DMS 273 (cell line): Measurements from ENCODE around the gene ZSCAN1.
A peak's percentile ranks its signal among the peaks of the same experiment; 100 is the strongest.

Experiments
- DNase-seq: peaks from one replicate; lab custom pipeline; 2025; ENCODE audit not compliant: unreplicated experiment; lab: John Stamatoyannopoulos, UW

The ZSCAN1 gene

GRCh38 chr19:58040751-58041525 lies 7.1 kb downstream of the ZSCAN1 start:
- no peak for DNase-seq

GRCh38 chr19:58042495-58043340 lies 8.9 kb downstream of the ZSCAN1 start:
- DNase-seq = no peak

DNA sequence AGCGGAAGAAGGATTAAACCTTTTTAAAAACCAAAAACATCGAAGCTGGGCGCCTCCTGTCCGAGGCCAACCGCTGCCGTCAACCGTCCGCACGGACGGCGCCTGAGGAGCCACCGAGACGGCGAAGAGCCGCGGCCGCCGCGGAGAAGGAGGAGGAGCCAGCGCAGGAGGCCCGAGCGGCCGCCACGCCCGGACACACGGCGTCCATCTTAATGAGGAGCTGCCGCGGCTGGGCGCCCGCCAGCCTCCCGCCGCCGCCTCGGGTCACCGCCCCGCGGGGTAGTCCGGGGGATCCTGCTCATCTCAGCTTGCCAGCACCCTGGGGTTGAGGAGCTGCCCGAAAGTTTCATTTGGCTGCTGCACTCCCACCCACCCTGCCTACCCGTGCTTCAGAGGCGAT lies 10.6 kb downstream of the ZSCAN1 start:
- DNase-seq = no peak

DNA sequence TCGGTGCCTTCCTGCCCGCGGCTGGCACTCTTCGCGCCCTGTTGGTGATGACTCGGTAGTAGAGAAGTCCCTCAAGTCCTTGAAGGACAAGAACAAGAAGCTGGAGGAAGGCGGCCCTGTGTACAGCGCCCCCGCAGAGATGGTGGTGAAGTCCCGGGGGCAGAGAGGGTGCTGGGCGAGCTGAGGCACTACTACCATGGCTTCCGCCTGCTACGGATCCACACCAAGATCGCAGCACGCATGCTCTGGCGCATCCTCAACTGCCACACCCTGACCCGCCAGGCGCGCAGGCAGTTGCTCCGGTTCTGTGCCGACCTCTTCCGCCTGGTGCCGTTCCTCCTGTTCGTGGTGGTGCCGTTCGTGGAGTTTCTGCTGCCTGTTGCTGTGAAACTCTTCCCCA lies 11.1 kb downstream of the ZSCAN1 start:
- no peak for DNase-seq

DNA sequence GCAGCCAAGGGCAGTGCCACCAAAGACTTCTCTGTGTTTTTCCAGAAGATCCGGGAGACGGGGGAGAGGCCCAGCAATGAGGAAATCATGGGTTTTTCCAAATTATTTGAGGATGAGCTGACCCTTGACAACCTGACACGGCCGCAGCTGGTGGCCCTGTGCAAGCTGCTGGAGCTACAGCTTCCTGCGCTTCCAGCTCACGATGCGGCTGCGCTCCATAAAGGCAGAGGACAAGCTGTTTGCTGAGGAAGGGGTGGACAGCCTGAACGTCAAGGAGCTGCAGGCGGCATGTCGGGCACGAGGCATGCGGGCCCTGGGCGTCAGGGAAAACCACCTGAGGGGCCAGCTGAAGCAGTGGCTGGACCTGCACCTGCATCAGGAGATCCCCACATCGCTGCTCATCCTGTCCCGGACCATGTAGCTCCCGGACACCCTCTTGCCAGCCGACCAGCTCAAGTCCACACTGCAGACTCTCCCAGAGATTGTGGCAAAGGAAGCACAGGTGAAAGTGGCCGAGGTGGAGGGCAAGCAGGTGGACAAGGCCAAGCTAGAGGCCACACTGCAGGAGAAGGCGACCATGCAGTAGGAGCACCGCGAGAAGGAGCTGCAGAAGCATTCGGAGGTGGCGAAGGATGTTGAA lies 11.7 kb downstream of the ZSCAN1 start:
- DNase-seq = no peak

DNA sequence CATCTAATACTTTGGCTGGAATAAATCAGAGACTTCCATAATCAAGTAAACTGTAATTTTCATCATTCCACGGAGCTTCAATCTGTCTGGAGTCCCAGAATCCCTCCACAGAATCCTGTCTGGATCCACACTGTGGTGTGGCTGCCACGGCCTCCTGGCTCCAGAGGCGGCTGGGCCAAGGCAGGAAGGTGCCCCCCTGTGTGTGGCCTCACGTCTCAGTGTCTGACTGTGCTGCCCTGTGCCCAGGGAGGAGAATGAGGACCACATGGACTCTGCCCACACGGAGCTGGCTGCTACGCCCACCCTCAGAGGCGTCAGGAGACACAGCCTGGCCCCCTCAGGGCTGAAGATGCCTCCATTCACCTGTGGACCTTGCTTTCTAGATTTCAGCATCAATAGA lies 13.0 kb downstream of the ZSCAN1 start:
- DNase-seq = no peak

DNA sequence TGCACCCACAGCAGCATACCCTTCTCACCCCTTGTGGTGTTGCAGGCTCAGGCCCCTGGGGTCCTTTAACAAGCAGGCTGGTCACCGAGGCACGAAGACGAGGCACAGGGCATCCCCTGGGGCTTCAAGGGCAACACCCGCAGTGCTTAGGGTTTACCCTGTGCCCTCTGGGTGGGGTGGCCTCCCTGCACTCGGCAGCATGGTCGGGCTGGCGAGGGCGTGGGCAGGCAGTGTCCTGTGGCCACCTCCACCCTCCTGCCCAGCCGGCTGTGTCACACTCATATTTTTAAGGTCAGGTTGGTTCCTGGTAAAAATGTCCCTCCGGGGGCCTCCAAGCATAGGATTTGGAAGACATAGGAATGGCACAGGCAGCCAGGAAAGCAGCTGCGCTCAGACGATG lies 13.8 kb downstream of the ZSCAN1 start:
- no peak for DNase-seq

DNA sequence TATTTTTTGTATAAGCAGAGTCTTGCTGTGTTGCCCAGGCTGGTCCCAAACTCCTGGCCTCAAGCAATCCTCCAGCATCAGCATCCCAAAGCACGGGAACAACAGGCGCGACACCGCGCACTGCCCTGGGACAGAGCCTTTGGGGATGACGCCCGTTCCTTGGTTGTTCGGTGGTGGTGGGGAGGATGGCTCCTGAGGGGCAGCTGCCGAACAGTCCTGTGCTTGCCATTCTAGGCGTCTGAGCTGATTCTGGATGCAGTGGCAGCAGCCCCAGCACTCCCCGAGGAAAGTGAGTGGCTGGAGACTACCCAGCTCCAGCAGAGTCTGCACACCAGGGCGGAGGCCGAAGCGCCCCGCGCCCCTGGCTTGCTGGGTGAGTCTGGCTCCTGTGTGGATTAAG lies 18.4 kb downstream of the ZSCAN1 start:
- no peak for DNase-seq

GRCh38 chr19:58053480-58054156 lies 19.8 kb downstream of the ZSCAN1 start:
- no peak for DNase-seq

DNA sequence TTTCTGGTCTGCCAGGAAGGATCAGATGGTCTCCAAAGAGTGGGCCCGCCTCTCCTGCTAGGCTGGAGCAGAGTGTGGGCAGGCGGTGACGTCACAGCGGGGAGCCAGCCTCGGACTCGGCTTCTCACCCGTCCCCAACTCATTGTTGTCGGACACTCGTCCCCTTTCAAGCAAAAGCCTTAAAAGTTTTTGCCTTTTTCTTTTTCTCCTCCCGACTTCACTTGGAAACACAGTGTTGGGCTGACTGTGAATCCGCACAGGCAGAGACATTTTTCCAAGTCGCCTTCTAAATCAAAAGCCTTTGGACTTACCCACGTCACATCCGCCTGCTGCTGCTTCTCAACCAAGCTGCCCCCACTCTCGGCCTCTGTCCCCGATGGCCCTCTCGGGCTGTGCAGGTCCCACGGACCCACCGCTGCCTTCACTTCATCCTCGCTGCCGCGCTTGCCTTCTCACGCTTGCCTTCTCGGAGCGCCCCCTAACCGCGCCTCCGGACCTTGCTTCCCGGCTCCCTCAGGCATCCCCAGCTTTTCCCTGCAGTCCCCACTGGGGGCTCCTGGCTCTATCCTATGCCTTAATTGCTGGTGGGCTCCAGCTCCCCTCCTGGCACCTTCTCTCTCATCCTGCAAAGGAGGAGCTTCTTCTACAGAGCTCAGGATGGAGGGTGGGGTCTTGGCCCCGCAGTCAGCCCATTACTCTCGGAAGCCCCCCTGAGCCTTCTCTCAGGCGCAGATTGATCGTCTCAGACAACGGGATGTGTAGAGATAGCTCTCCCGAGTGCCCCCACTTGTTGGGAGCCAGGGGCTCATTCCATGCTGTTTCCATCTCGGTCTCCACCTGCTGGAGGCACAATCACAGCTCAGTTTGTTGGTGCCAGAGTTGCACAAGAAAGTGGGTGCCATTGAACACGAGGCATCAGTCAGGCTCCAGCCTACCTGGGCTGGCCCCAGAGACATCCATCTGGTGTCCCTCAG lies 21.4 kb downstream of the ZSCAN1 start:
- DNase-seq = peak; percentile 63

DNA sequence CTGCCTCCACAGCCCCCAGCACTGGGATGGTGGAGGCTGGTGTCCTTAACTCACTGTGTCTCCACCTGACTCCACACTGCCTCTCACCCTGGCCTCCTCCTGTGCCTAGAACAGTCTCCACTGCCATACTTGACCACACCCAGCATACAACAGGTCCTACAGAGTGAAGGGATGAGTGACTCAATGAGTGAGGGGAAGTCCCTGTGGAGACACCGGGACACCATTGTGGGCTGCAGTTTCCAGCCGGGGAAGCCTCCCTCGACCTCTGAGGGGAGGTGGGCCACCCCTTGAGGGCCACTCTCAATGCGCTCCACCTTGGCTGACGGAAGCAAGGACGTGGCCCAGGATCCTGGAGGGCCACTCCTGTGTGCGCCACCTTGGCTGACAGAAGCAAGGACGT lies 22.4 kb downstream of the ZSCAN1 start:
- no peak for DNase-seq

GRCh38 chr19:58056861-58057260 lies 23.0 kb downstream of the ZSCAN1 start:
- DNase-seq = no peak

DNA sequence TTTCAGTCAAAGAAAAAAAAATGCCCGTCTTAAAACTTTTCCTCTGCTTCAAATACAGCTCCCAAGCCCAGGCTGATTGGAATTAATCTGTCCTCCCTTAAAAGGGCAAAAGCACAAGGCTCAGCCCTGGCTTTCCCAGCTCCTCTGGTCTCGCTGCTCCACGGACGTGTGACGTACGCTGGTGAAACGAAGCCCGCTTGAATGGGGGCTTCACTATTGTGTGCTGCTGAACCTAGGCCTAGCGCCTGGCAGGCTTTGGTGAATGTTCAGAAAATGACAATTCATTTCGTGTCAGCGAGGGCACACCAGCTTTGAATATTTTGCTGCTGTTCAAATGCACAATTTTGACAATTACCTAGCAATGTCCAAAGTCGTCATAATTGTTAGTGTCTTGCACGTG lies 24.6 kb downstream of the ZSCAN1 start:
- DNase-seq = no peak

DNA sequence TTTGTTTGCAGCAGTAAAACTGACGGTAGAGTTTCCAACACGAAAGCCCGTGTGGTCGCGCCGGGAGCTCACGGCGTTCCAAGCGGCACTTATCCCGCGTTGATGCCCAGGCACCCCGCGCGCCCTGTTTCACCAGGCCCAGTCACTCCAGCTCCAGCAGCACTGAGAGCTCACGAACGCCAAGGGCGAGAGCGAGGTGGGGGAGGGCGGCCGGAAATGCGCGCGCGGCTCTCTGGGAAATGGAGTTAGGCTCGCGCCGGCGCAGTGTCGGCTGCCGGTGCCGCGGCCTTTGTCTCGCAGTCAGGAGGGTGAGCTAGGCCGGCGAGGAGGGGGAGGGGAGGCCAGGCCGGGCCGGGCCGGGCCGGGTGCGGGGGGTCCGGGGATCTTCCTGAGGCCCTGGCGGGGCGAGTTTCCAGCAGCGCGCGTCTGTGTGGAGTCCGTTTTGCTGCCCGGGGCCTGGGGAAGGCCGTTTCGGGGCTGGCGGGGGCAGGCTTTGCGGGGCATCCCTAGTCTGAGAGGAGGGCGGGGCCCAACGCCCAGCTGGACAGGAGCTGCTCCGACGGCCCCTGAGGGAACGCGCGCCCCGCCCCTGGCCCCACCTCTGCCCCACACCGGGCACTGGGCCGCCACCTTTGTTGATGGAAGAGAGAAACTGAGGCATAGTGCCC lies 25.3 kb downstream of the ZSCAN1 start, which contains the start of gene ZNF135:
ZNF135 (plus strand) TSS at position 280 of the 668 bp plus-strand sequence. CDS start 721 bp downstream, outside the sequence.
- DNase-seq = peak; percentile 94

- no peak for DNase-seq
Measured at GRCh38 chr19:58059671-58060078, 25.9 kb downstream of the ZSCAN1 start.

- no peak for DNase-seq
Measured at GRCh38 chr19:58060231-58060630, 26.4 kb downstream of the ZSCAN1 start.

- no peak for DNase-seq
Measured at GRCh38 chr19:58063712-58064111, 29.9 kb downstream of the ZSCAN1 start.

DNA sequence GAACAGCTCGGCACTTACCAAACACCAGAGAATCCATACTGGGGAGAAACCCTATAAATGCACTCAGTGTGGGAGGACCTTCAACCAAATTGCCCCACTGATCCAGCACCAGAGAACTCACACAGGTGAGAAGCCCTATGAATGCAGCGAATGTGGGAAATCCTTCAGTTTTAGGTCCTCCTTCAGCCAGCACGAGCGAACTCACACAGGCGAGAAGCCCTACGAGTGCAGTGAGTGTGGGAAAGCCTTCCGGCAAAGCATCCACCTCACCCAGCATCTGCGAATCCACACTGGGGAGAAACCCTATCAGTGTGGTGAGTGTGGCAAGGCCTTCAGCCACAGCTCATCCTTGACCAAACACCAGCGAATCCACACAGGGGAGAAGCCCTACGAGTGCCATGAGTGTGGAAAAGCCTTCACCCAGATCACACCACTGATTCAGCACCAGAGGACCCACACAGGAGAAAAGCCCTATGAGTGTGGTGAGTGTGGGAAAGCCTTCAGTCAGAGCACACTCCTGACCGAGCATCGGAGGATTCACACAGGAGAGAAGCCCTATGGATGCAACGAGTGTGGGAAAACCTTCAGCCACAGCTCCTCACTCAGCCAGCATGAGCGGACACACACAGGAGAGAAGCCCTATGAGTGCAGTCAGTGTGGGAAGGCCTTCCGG lies 33.6 kb downstream of the ZSCAN1 start:
- no peak for DNase-seq

GRCh38 chr19:58079792-58080191 lies 46.0 kb downstream of the ZSCAN1 start:
- no peak for DNase-seq
